Activated naive CD4-positive, alpha-beta T cell treated with anti-CD3 and anti-CD28 coated beads for 36 hours (primary cell): Measurements from ENCODE around the gene MAT2A. TPM values are rescaled to one million over a fixed set of nuclear protein-coding genes. Genes with fewer than 3 reads are reported as not detected.

Source experiments
- CTCF ChIA-PET: fragments of 350-600 bp; sonication (Branson Sonifier 250); formaldehyde crosslinking; loops from one replicate; lab custom pipeline; 2021; ENCODE audit warnings: antibody characterized with exemption; lab: Charles Lee
- DNase-seq: peaks from one replicate; pipeline ENCODE4 v3.0.0-alpha.2; 2020
- H3K27ac Mint-ChIP-seq: one replicate; pipeline ENCODE4 v1.8.0; 2021; ENCODE audit warnings: mild to moderate bottlenecking, mixed read lengths
- H3K27me3 Mint-ChIP-seq: one replicate; pipeline ENCODE4 v1.8.0; 2021; ENCODE audit warnings: low read depth, mixed read lengths
- H3K36me3 Mint-ChIP-seq: one replicate; pipeline ENCODE4 v1.8.0; 2021; ENCODE audit warnings: low read depth, mixed read lengths
- H3K4me1 Mint-ChIP-seq: one replicate; pipeline ENCODE4 v1.8.0; 2021; ENCODE audit warnings: low read depth, mixed read lengths
- H3K4me3 Mint-ChIP-seq: one replicate; pipeline ENCODE4 v1.8.0; 2021; ENCODE audit warnings: mild to moderate bottlenecking, moderate library complexity, mixed read lengths
- H3K9me3 Mint-ChIP-seq: one replicate; pipeline ENCODE4 v1.8.0; 2021; ENCODE audit warnings: mixed read lengths
- intact Hi-C: fragments of 100-400 bp; cut with micrococcal nuclease; formaldehyde crosslinking; loops from one replicate; pipeline ENCODE4 v1.15.1; 2023
- total RNA-seq, 2 experiments: library from RNA; stranded (reverse); gene quantifications; one replicate each; pipeline ENCODE4 v1.2.3, GENCODE V29; 2021

Gene MAT2A
- total RNA-seq, 2 experiments from 2014 or later = 221 to 228 TPM

GRCh38 chr2:85528355-85528754 lies 10.6 kb upstream of the MAT2A start:
- Mint-ChIP-seq H3K4me1 (peaks cover 3% of the 10 kb centered on the region), H3K36me3 (no peaks in the 10 kb centered on the region), H3K9me3 (no peaks in the 10 kb centered on the region), H3K27me3 (no peaks in the 10 kb centered on the region), H3K4me3 (no peak overlapping the region), H3K27ac (no peak overlapping the region)
- intact Hi-C loops = no loop called here
- DNase-seq = no peak
- CTCF ChIA-PET = no interaction called here

GRCh38 chr2:85529809-85530208 lies 9.2 kb upstream of the MAT2A start:
- Mint-ChIP-seq H3K4me1 (peaks cover 1% of the 10 kb centered on the region), H3K27ac (no peak overlapping the region), H3K9me3 (no peaks in the 10 kb centered on the region), H3K4me3 (no peak overlapping the region), H3K27me3 (no peaks in the 10 kb centered on the region), H3K36me3 (no peaks in the 10 kb centered on the region)
- CTCF ChIA-PET = interaction anchor here (0.6 to 1.1 kb wide), 4 partner anchors 9 to 332 kb away, joined by 3 to 4 read pairs (median 3); no protein-coding TSS in a partner anchor
- no peak for DNase-seq
- intact Hi-C loops = no loop called here

- H3K27ac Mint-ChIP-seq = no peak overlapping the region
- H3K4me1 Mint-ChIP-seq = peaks cover 4% of the 10 kb centered on the region
- H3K4me3 Mint-ChIP-seq = no peak overlapping the region
- no peaks in the 10 kb centered on the region for H3K9me3 Mint-ChIP-seq
- no peaks in the 10 kb centered on the region for H3K27me3 Mint-ChIP-seq
- intact Hi-C loops = no loop called here
- no peak for DNase-seq
- no peaks in the 10 kb centered on the region for H3K36me3 Mint-ChIP-seq
- CTCF ChIA-PET = no interaction called here
Observed at GRCh38 chr2:85531589-85531988, 7.4 kb upstream of the MAT2A start.

GRCh38 chr2:85534099-85534498 lies 4.9 kb upstream of the MAT2A start:
- Mint-ChIP-seq H3K27me3 (no peaks in the 10 kb centered on the region), H3K27ac (no peak overlapping the region), H3K36me3 (peaks cover 4% of the 10 kb centered on the region), H3K4me1 (peaks cover 8% of the 10 kb centered on the region), H3K4me3 (no peak overlapping the region), H3K9me3 (no peaks in the 10 kb centered on the region)
- intact Hi-C loops = no loop called here
- DNase-seq = no peak
- CTCF ChIA-PET = interaction anchor here (0.7 to 11.3 kb wide), 4 partner anchors 19 to 113 kb away, joined by 4 to 111 read pairs (median 5); no protein-coding TSS in a partner anchor

GRCh38 chr2:85534881-85535280 lies 4.1 kb upstream of the MAT2A start:
- CTCF ChIA-PET = interaction anchor here (0.8 to 11.3 kb wide), 4 partner anchors 18 to 116 kb away, joined by 4 to 111 read pairs (median 6); partner anchors contain the start of gene SH2D6
- Mint-ChIP-seq H3K36me3 (peaks cover 9% of the 10 kb centered on the region), H3K27ac (no peak overlapping the region), H3K4me1 (peaks cover 8% of the 10 kb centered on the region), H3K27me3 (no peaks in the 10 kb centered on the region), H3K4me3 (no peak overlapping the region), H3K9me3 (no peaks in the 10 kb centered on the region)
- no peak for DNase-seq
- intact Hi-C loops = loop anchor here (5.0 kb wide), 1 partner anchor 572 kb away; the partner anchor contains the start of genes POLR1A and PTCD3

GRCh38 chr2:85536479-85536878 lies 2.5 kb upstream of the MAT2A start:
- no peak for DNase-seq
- CTCF ChIA-PET = interaction anchor here (0.9 to 11.3 kb wide), 3 partner anchors 12 to 116 kb away, joined by 4 to 111 read pairs (median 34); partner anchors contain the start of gene SH2D6
- intact Hi-C loops = loop anchor here (5.0 kb wide), 1 partner anchor 571 kb away; the partner anchor contains the start of genes POLR1A and PTCD3
- H3K4me1 Mint-ChIP-seq = peaks cover 17% of the 10 kb centered on the region
- H3K9me3 Mint-ChIP-seq = no peaks in the 10 kb centered on the region
- no peaks in the 10 kb centered on the region for H3K27me3 Mint-ChIP-seq
- no peak overlapping the region for H3K27ac Mint-ChIP-seq
- no peak overlapping the region for H3K4me3 Mint-ChIP-seq
- H3K36me3 Mint-ChIP-seq = peaks cover 25% of the 10 kb centered on the region

GRCh38 chr2:85537600-85538506 lies 1.1 kb upstream of the MAT2A start:
- Mint-ChIP-seq H3K27ac (peak overlapping the region; percentile 99), H3K4me3 (peak overlapping the region; percentile 91), H3K9me3 (no peaks in the 10 kb centered on the region), H3K4me1 (peaks cover 30% of the 10 kb centered on the region), H3K36me3 (peaks cover 39% of the 10 kb centered on the region), H3K27me3 (no peaks in the 10 kb centered on the region)
- intact Hi-C loops = loop anchor here (1.0 to 5.0 kb wide), 6 partner anchors 47 to 569 kb away; partner anchors contain the start of genes ELMOD3, POLR1A, PTCD3 and RETSAT
- CTCF ChIA-PET = interaction anchor here (0.5 to 11.3 kb wide), 7 partner anchors 8 to 118 kb away, joined by 3 to 111 read pairs (median 3); partner anchors contain the start of gene SH2D6
- peak; percentile 46 for DNase-seq

- Mint-ChIP-seq H3K4me1 (peaks cover 43% of the 10 kb centered on the region), H3K27me3 (no peaks in the 10 kb centered on the region), H3K27ac (peak overlapping the region; percentile 99), H3K9me3 (no peaks in the 10 kb centered on the region), H3K36me3 (peaks cover 54% of the 10 kb centered on the region), H3K4me3 (peak overlapping the region; percentile 91)
- peak; percentile 72 for DNase-seq
- intact Hi-C loops = loop anchor here (1.0 to 5.0 kb wide), 6 partner anchors 22 to 568 kb away; partner anchors contain the start of genes GGCX, POLR1A, PTCD3 and TMEM150A
- CTCF ChIA-PET = interaction anchor here (0.5 to 11.3 kb wide), 6 partner anchors 13 to 569 kb away, joined by 3 to 111 read pairs (median 6); partner anchors contain the start of gene SH2D6
Observed at GRCh38 chr2:85539361-85540132, 579 bp downstream of the MAT2A start.

- intact Hi-C loops = no loop called here
- H3K27ac Mint-ChIP-seq = peak overlapping the region; percentile 89
- peaks cover 43% of the 10 kb centered on the region for H3K4me1 Mint-ChIP-seq
- DNase-seq = no peak
- H3K27me3 Mint-ChIP-seq = no peaks in the 10 kb centered on the region
- H3K9me3 Mint-ChIP-seq = no peaks in the 10 kb centered on the region
- peak overlapping the region; percentile 91 for H3K4me3 Mint-ChIP-seq
- H3K36me3 Mint-ChIP-seq = peaks cover 56% of the 10 kb centered on the region
- CTCF ChIA-PET = interaction anchor here (0.6 to 11.3 kb wide), 3 partner anchors 12 to 569 kb away, joined by 3 to 111 read pairs (median 31); partner anchors contain the start of gene SH2D6
Observed at GRCh38 chr2:85540133-85540648, 1.2 kb downstream of the MAT2A start.

- Mint-ChIP-seq H3K36me3 (peaks cover 57% of the 10 kb centered on the region), H3K4me3 (peak overlapping the region; percentile 91), H3K4me1 (peaks cover 42% of the 10 kb centered on the region), H3K27ac (peak overlapping the region; percentile 37), H3K9me3 (no peaks in the 10 kb centered on the region), H3K27me3 (no peaks in the 10 kb centered on the region)
- intact Hi-C loops = no loop called here
- DNase-seq = no peak
- CTCF ChIA-PET = interaction anchor here (4.6 to 11.3 kb wide), 2 partner anchors 11 to 121 kb away, joined by 31 to 111 read pairs; partner anchors contain the start of gene SH2D6
Observed at GRCh38 chr2:85541262-85541661, 2.3 kb downstream of the MAT2A start.

- Mint-ChIP-seq H3K27ac (peak overlapping the region; percentile 37), H3K9me3 (no peaks in the 10 kb centered on the region), H3K27me3 (no peaks in the 10 kb centered on the region), H3K4me3 (peak overlapping the region; percentile 91), H3K4me1 (peaks cover 39% of the 10 kb centered on the region), H3K36me3 (peaks cover 57% of the 10 kb centered on the region)
- intact Hi-C loops = no loop called here
- CTCF ChIA-PET = interaction anchor here (4.6 to 11.3 kb wide), 2 partner anchors 11 to 122 kb away, joined by 31 to 111 read pairs; partner anchors contain the start of gene SH2D6
- DNase-seq = no peak
Observed at GRCh38 chr2:85541753-85542457, 2.9 kb downstream of the MAT2A start.
